Islet of Langerhans (tissue), 1 donor: ENCODE data around the gene SHISA6.
"Not testable (repeated sequence)": the region's sequence is repeated elsewhere in the genome, so short reads cannot be mapped to it uniquely, and the experiment has no call there.

Source experiments
- FAIRE-seq: peaks from one replicate; lab custom pipeline; 2011; peaks lifted over from hg19 to GRCh38; lab: Jason Lieb, UNC

Gene SHISA6

GRCh38 chr17:11267999-11268575 lies 27.1 kb downstream of the SHISA6 start:
- no peak for FAIRE-seq

GRCh38 chr17:11269210-11269609 lies 28.2 kb downstream of the SHISA6 start:
- FAIRE-seq: no peak

- FAIRE-seq: no peak
Observed at GRCh38 chr17:11272191-11272590, 31.2 kb downstream of the SHISA6 start.

- FAIRE-seq: no peak
Observed at GRCh38 chr17:11273596-11273995, 32.6 kb downstream of the SHISA6 start.

GRCh38 chr17:11274106-11274505 lies 33.1 kb downstream of the SHISA6 start:
- no peak for FAIRE-seq

- FAIRE-seq: no peak
Observed at GRCh38 chr17:11276486-11276885, 35.5 kb downstream of the SHISA6 start.

- no peak for FAIRE-seq
Observed at GRCh38 chr17:11278186-11278991, 37.4 kb downstream of the SHISA6 start.

- FAIRE-seq: no peak
Observed at GRCh38 chr17:11278992-11279270, 37.9 kb downstream of the SHISA6 start.

- no peak for FAIRE-seq
Observed at GRCh38 chr17:11279776-11280344, 38.8 kb downstream of the SHISA6 start.

- FAIRE-seq: no peak
Observed at GRCh38 chr17:11282586-11282985, 41.6 kb downstream of the SHISA6 start.

- FAIRE-seq: no peak
Observed at GRCh38 chr17:11284811-11285210, 43.8 kb downstream of the SHISA6 start.

GRCh38 chr17:11285946-11286345 lies 44.9 kb downstream of the SHISA6 start:
- FAIRE-seq: no peak

- FAIRE-seq: no peak
Observed at GRCh38 chr17:11287791-11288190, 46.8 kb downstream of the SHISA6 start.

GRCh38 chr17:11290814-11291213 lies 49.8 kb downstream of the SHISA6 start:
- FAIRE-seq: no peak

GRCh38 chr17:11292491-11292890 lies 51.5 kb downstream of the SHISA6 start:
- FAIRE-seq: no peak

- FAIRE-seq: no peak
Observed at GRCh38 chr17:11293480-11293879, 52.5 kb downstream of the SHISA6 start.

- FAIRE-seq: no peak
Observed at GRCh38 chr17:11294826-11295225, 53.8 kb downstream of the SHISA6 start.

GRCh38 chr17:11296994-11297393 lies 56.0 kb downstream of the SHISA6 start:
- no peak for FAIRE-seq

- no peak for FAIRE-seq
Observed at GRCh38 chr17:11298401-11298800, 57.4 kb downstream of the SHISA6 start.

- no peak for FAIRE-seq
Observed at GRCh38 chr17:11300201-11300600, 59.2 kb downstream of the SHISA6 start.

- FAIRE-seq: no peak
Observed at GRCh38 chr17:11300738-11301137, 59.7 kb downstream of the SHISA6 start.

GRCh38 chr17:11301874-11302273 lies 60.9 kb downstream of the SHISA6 start:
- FAIRE-seq: not testable (repeated sequence)

- no peak for FAIRE-seq
Observed at GRCh38 chr17:11302401-11303186, 61.6 kb downstream of the SHISA6 start.
